Measurements from ENCODE around the gene RP2.

- TF ChIP-seq CTCF (conservative IDR thresholded peaks at IDR 0.05 in 1 of 2, IDR thresholded peaks at IDR 0.05 in 1 of 2; ENCODE audit: low read depth in 1 of 2, low read length in 2 of 2) = no peak
- TF ChIP-seq EZH2 (IDR thresholded peaks at IDR 0.05; ENCODE audit: low read length, missing control alignments) = no peak
Measured at GRCh38 chrX:46910415-46910814, 73.6 kb downstream of the RP2 start.
